GM11168 (cell line): ENCODE measurements around the gene FERMT1.
"Not testable (repeated sequence)": the region's sequence is repeated elsewhere in the genome, so short reads cannot be mapped to it uniquely, and the experiment has no call there.

Experiments used
- in situ Hi-C: fragments of 300-500 bp; cut with MboI; formaldehyde crosslinking; loops from one replicate; pipeline ENCODE4 v1.12.0; 2022; ENCODE audit warnings: low sequenced_read_pairs; ENCODE audit not compliant: unreplicated experiment

Gene FERMT1

DNA sequence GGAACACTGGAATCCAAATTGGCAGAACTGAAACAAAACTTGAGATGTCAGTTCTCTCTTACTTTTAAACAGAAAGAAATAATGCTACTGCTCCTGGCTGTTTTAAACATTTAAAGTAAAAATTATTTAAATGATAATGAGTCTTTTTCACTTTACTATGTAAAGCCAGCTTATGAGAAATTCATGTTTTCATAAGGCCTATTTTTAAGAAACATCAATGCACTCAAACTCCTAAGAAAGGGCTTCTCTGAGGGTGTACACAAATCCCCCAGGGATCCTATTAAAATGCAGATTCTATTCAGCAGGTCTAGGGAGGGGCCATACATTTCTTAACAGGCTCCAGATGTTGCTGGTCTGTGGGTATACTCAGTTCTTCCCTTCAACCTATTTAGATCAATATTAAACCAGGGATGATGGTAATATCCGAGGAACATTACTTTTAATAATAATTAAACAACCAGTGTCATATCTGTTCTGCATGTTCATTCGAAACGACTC lies 2.3 kb downstream of the FERMT1 start:
- in situ Hi-C loops, result no loop called here

DNA sequence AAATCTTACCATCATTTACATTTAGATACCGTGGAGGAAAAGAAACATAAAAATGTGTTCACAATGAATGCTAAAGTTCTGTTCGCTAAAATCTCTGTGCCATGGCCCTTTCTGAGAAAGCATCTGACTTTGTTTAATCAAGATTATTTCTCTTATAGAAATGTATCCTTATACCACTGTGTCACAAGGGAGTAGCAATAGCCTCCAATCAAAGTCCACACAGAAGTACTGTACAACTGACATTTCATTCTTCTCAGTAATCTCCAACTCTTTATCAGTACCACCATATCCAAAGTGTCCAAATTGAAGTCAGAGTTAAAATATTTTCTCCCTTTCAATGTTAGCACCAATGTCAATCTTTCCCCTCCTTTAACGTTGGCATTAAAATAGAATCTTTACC lies 6.1 kb downstream of the FERMT1 start:
- in situ Hi-C loops, result no loop called here

DNA sequence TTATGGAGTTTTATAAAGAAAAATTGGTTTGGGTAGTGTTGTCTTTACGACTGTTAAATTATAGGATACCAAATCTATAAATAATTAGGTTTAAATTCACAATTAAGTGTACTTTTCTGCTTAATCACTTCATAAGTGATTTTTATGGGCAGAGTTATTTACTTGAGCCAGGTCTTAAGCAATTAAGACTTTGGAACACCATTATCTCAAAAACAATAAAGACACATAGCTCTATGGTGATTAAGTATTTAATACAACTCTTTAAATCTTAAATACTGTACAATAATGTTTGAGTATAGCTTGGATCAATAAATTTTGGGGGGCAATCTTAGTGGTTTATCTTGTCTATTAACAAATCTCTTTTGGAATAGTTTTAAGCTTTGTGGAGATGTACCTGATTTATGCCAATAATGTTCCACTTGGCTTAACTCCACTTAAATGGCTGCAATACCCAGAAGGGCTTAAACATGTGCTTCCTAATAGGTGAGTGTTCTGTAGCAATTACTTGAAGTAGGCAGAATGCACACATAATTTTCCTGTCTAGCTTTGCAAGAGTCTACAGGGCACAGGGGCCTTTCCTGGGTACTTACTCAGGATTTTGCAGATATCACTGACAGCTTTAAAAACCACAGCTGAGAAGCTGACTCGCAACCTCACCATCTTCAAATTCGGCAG lies 7.5 kb downstream of the FERMT1 start:
- in situ Hi-C loops, result no loop called here

GRCh38 chr20:6114696-6115095 lies 8.1 kb downstream of the FERMT1 start:
- in situ Hi-C loops, result no loop called here

DNA sequence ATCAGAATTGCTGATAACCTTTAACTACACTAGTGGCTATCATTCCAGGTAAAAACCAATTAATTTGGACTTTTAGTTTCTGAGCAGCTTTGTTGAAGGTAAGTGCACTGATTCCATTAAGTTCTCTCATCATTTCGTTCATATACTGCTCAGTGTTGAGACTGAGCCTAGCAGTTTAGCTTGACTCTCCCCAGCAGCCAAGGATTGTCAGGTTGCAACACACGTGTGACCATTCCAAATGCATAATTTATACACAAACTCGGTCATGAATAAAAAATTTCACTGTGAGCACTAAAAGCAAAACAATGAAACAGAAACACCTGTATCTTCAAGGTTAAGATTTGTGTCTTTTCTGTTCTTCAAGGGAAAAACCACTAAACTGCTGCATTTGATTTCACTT lies 8.9 kb downstream of the FERMT1 start:
- in situ Hi-C loops, result no loop called here

GRCh38 chr20:6112965-6113364 lies 9.9 kb downstream of the FERMT1 start:
- in situ Hi-C loops, result not testable (repeated sequence)

DNA sequence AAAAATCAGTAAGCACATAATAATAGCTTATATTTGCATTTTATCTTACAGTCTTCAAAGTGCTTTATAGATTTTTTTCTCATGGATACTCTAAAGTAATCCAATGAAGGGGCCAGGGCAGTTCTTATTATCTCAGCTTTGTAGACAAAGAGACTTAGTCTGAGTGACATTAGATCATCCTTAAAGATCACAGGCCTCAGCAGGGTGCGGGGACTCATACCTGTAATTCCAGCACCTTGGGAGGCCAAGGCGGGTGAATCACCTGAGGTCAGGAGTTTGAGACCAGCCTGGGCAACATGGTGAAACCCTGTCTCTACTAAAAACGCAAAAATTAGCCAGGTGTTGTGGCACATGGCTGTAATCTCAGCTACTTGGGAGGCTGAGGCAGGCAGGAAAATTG lies 14.5 kb downstream of the FERMT1 start:
- in situ Hi-C loops, result no loop called here

DNA sequence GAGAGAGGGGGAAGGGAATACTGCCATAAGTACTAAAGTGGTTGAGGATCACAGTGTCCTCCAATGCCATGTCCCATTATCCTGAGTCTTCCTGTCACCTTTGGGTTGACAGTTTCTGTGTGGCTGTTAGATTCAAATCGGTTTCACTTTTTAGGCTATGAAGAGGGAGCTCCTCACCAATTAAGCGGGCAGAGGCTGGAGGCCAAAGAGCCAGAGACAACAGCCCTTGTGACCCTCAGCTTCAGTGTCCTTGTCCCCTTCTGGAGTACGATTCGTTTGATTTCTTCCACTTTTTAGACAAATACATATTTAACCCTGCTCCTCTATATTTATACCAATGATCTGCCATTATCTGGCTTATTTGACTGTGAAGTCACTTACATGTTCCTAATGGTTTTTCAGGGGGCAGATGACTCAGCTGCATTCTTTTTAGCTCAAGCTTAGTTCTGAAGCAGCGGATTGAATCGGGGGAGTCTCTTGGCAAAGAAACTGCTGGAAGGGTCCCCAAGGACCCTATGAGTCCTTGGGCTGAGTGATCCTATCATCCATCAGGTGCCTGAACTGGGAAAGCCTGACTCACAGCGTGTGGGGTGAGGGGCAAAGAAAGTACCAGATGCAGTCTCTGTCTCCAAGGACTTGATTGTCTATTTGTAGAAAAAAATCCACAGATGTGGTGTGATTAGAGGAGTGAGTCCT lies 18.2 kb downstream of the FERMT1 start:
- in situ Hi-C loops, result no loop called here

- in situ Hi-C loops, result no loop called here
Observed at GRCh38 chr20:6103301-6103700, 19.5 kb downstream of the FERMT1 start.

DNA sequence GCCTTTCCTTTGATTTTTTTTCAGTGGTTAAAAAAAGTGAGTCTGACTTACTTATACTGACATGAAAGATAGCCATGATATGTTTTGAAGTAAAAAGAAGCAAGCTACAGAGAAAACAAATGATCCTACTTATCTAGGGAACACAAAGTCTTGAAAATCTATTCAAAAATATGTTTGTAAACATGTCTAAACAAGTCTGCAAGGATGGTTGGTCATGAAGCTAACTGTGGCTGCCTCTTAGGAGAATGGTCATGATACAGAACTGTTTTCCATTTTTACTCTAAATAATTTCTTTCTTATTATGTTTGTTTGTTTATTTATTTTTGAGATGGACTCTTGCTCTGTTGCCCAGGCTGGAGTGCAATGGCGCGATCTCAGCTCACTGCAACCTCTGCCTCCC lies 21.5 kb downstream of the FERMT1 start:
- in situ Hi-C loops, result no loop called here

- in situ Hi-C loops, result no loop called here
Observed at GRCh38 chr20:6100246-6100645, 22.6 kb downstream of the FERMT1 start.

GRCh38 chr20:6099819-6100218 lies 23.0 kb downstream of the FERMT1 start:
- in situ Hi-C loops, result no loop called here

DNA sequence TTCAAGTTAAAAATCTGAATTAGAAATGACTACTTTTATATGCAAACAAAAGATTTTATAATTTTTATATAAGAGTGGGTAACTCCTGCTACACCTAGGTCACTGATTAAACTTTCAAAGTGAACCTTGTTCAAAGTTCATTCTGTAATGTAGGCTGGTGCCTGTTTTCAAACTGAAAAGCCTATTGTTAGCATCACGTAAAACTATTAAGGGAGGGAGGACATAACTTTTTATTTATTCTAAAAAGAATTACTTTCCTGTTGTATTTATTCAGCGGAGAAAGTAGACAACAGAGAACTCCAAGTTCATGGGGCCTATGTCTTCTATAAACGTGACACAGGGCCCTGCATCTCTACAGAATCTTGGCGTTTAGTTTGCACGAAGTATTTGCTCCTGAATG lies 27.4 kb downstream of the FERMT1 start:
- in situ Hi-C loops, result no loop called here

DNA sequence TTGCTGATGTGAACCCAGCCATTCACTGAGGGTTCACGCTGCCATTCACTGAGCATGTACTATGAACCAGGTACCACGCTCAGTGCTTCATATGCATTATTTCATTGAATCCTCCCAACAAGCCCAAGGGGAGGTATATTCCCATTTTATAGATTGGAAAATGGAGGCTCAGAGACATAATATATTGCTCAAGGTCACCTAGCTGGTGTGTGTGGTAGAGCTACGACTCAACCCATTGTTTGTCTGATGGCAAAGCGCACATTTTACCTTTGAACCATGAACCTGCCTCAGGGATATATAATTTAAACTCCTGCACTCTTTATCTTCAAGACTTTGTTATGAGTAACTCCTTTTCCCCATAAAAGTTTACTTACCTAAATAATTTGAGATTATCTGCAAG lies 28.3 kb downstream of the FERMT1 start:
- in situ Hi-C loops, result no loop called here

GRCh38 chr20:6094063-6094462 lies 28.8 kb downstream of the FERMT1 start:
- in situ Hi-C loops, result no loop called here

- in situ Hi-C loops, result no loop called here
Observed at GRCh38 chr20:6091661-6092060, 31.2 kb downstream of the FERMT1 start.

DNA sequence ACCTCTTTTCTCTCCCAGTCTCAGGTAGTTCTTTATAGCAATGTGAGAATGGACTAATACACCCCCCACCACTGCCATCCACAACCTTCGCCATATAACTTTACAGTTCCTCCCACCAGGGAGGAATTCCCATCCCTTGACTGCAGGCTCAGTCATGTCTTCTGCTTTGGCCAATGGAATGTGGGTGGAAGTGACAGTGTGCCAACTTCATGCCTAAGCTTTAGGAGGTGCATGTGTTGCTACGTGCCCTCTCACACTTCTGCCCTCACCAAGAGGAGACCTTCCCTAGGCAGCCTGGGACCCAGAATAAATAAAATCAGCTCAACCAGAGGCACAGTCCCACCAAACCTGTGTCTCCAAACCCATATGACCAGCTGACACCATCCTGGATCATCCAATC lies 36.0 kb downstream of the FERMT1 start:
- in situ Hi-C loops, result no loop called here

DNA sequence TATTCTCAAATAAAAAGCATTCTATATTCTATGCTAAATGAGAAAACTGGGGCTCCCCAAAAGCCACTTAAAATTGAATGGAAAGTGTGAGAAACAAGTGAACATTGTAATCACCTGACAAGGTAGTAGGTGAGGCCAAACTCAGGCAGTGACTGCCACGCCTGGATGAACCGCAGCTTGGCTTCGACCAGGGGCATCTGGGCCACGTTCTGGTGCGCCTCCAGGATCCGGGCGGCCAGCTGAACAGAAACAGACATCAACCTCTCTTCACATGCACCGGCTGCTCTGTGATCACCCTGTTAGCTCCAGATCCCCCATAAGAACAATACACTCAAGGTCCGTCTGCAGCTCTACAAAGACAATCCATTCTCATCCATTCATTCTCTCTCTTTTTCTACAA lies 38.9 kb downstream of the FERMT1 start:
- in situ Hi-C loops, result no loop called here

DNA sequence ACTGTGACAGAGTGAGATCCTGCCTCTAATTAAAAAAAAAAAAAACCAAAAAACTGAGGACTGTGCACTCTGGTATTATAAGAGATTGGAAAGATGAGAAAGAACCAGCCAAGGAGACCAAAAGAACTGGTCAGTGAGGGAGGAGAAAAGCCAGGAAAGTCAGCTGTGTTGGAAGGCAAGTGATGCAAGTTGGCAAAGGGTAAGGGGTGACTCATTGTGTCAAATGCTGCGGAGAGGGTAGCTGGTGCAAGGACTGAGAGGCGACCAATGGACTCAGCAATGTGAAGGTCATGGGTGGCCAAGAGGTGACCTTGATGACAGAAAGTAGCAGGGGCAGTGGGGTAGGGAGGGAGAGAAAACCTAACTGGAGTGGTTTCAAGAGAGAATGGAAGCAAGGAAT lies 41.6 kb downstream of the FERMT1 start:
- in situ Hi-C loops, result no loop called here

DNA sequence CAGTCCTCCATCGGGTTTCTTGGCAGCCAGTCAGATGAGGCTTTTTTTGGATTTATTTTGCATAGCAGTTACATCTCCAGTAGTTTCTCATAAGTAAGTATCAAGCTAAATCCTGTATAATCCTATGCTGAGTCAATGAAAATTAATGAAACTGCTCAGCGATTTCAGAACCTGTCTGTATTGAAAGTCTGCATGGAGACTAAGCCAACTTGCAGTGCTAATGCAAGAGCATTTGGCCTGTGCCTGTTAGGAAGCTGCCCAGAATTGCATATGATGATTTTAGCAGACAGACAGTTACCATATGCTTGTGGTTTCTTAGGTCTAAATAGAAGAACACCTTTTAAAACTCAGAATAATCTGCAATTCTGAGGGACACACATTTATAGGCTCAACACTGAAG lies 43.8 kb downstream of the FERMT1 start:
- in situ Hi-C loops, result no loop called here

GRCh38 chr20:6075428-6076219 lies 47.2 kb downstream of the FERMT1 start:
- in situ Hi-C loops, result no loop called here
